HG03175 (cell line): ENCODE data around the gene LANCL2.
A peak's percentile ranks its signal among the peaks of the same experiment; 100 is the strongest.
"Not testable (repeated sequence)": the region's sequence is repeated elsewhere in the genome, so short reads cannot be mapped to it uniquely, and the experiment has no call there.

Source experiments
- ATAC-seq: cut with Tn5 transposase; IDR thresholded peaks from one replicate; pipeline ENCODE4 v1.9.1; 2021; ENCODE audit warnings: mild to moderate bottlenecking, moderate library complexity; ENCODE audit not compliant: unreplicated experiment

Gene LANCL2

GRCh38 chr7:55402506-55402905 lies 37.4 kb downstream of the LANCL2 start:
- not testable (repeated sequence) for ATAC-seq

- no peak for ATAC-seq
Observed at GRCh38 chr7:55405856-55406541, 40.9 kb downstream of the LANCL2 start.

GRCh38 chr7:55409482-55410225 lies 44.5 kb downstream of the LANCL2 start:
- ATAC-seq: peak; percentile 60

- ATAC-seq: no peak
Observed at GRCh38 chr7:55410667-55411239, 45.6 kb downstream of the LANCL2 start.

GRCh38 chr7:55411844-55412243 lies 46.7 kb downstream of the LANCL2 start:
- ATAC-seq: no peak

- ATAC-seq: no peak
Observed at GRCh38 chr7:55413442-55413841, 48.3 kb downstream of the LANCL2 start.

- ATAC-seq: peak; percentile 95
Observed at GRCh38 chr7:55415173-55415778, 50.1 kb downstream of the LANCL2 start.

GRCh38 chr7:55417456-55417855 lies 52.3 kb downstream of the LANCL2 start:
- not testable (repeated sequence) for ATAC-seq

- no peak for ATAC-seq
Observed at GRCh38 chr7:55420530-55420929, 55.4 kb downstream of the LANCL2 start.

GRCh38 chr7:55423277-55423711 lies 58.2 kb downstream of the LANCL2 start:
- ATAC-seq: no peak

- no peak for ATAC-seq
Observed at GRCh38 chr7:55423891-55424290, 58.8 kb downstream of the LANCL2 start.

- no peak for ATAC-seq
Observed at GRCh38 chr7:55425141-55425752, 60.1 kb downstream of the LANCL2 start.

GRCh38 chr7:55426676-55427075 lies 61.5 kb downstream of the LANCL2 start:
- no peak for ATAC-seq

- ATAC-seq: no peak
Observed at GRCh38 chr7:55427342-55427741, 62.2 kb downstream of the LANCL2 start.

GRCh38 chr7:55427800-55428199 lies 62.7 kb downstream of the LANCL2 start:
- ATAC-seq: no peak

- no peak for ATAC-seq
Observed at GRCh38 chr7:55429835-55430499, 64.8 kb downstream of the LANCL2 start.

GRCh38 chr7:55431898-55432297 lies 66.8 kb downstream of the LANCL2 start:
- no peak for ATAC-seq

- no peak for ATAC-seq
Observed at GRCh38 chr7:55432506-55432905, 67.4 kb downstream of the LANCL2 start.

GRCh38 chr7:55432939-55433784 lies 68.0 kb downstream of the LANCL2 start:
- ATAC-seq: peak; percentile 76

- ATAC-seq: no peak
Observed at GRCh38 chr7:55435466-55435865, 70.3 kb downstream of the LANCL2 start.
